OCI-LY7 (cell line): ENCODE results near the gene SETBP1. TPM values are rescaled to one million over a fixed set of nuclear protein-coding genes. Genes with fewer than 3 reads are reported as not detected.

Experiments used
- BruUV-seq: library from RNA; stranded (reverse); fragments of 400-500 nt; replicated peaks from 2 replicates; lab custom pipeline; 2021; lab: Mats Ljungman, UMichigan
- CTCF ChIA-PET: fragments of 300-600 bp; sonication (Branson Sonifier 250); formaldehyde crosslinking; loops from one replicate; lab custom pipeline; 2022; ENCODE audit warnings: antibody characterized with exemption; ENCODE audit not compliant: unreplicated experiment; lab: Charles Lee
- POLR2A ChIA-PET: fragments of 300-600 bp; sonication (Branson Sonifier 250); formaldehyde crosslinking; loops from one replicate; lab custom pipeline; 2022; ENCODE audit warnings: antibody characterized with exemption; lab: Charles Lee
- DNase-seq: peaks from one replicate; pipeline ENCODE4 v3.0.0-alpha.2; 2015; ENCODE audit warnings: low spot score
- H2AFZ ChIP-seq: fragments of 200-600 bp; sonication (generic), shearing (Covaris generic); 2 replicates; pipeline ENCODE4 v1.6.1; 2014; ENCODE audit warnings: mild to moderate bottlenecking, antibody characterized with exemption, low read length, moderate library complexity
- H3K27ac ChIP-seq: fragments of 200-600 bp; sonication (generic); 2 replicates; pipeline ENCODE4 v1.5.1; 2014; ENCODE audit warnings: mixed run types, low read depth, mild to moderate bottlenecking, moderate library complexity, low read length, inconsistent platforms; ENCODE audit not compliant: poor library complexity, severe bottlenecking
- H3K36me3 ChIP-seq: fragments of 200-600 bp; sonication (generic); 2 replicates; pipeline ENCODE4 v1.6.1; 2014; ENCODE audit warnings: mild to moderate bottlenecking, antibody characterized with exemption, low read length, moderate library complexity, mixed read lengths; ENCODE audit not compliant: insufficient read depth
- H3K4me1 ChIP-seq: fragments of 200-600 bp; sonication (generic); 2 replicates; pipeline ENCODE4 v1.5.1; 2014; ENCODE audit warnings: mild to moderate bottlenecking, low read length; ENCODE audit not compliant: insufficient read depth, poor library complexity, severe bottlenecking
- H3K4me2 ChIP-seq: fragments of 200-600 bp; sonication (generic); 2 replicates; pipeline ENCODE4 v1.6.1; 2014; ENCODE audit warnings: mild to moderate bottlenecking, low read length
- H3K4me3 ChIP-seq: fragments of 200-600 bp; sonication (generic); 2 replicates; pipeline ENCODE4 v1.5.1; 2014; ENCODE audit warnings: mild to moderate bottlenecking, low read depth, low read length; ENCODE audit not compliant: poor library complexity, severe bottlenecking
- H3K79me2 ChIP-seq: fragments of 200-600 bp; sonication (generic); 2 replicates; pipeline ENCODE4 v1.6.1; 2016; ENCODE audit warnings: low read depth, mild to moderate bottlenecking, low read length, moderate library complexity, mixed read lengths; ENCODE audit not compliant: insufficient read depth
- H3K9me2 ChIP-seq: fragments of 200-600 bp; sonication (generic); 2 replicates; pipeline ENCODE4 v1.6.1; 2016; ENCODE audit warnings: mild to moderate bottlenecking, low read length, mixed read lengths; ENCODE audit not compliant: insufficient read depth
- H3K9me3 ChIP-seq: fragments of 200-600 bp; sonication (generic); 2 replicates; pipeline ENCODE4 v1.6.1; 2014; ENCODE audit warnings: mild to moderate bottlenecking, mixed run types, low read length, mixed read lengths
- H4K20me1 ChIP-seq: fragments of 200-600 bp; sonication (generic); 2 replicates; pipeline ENCODE4 v1.6.1; 2014; ENCODE audit warnings: mild to moderate bottlenecking, antibody characterized with exemption, low read length, moderate library complexity, mixed read lengths; ENCODE audit not compliant: insufficient read depth
- EZH2phosphoT487 ChIP-seq: fragments of 200-600 bp; sonication (generic); IDR thresholded peaks from 2 replicates; pipeline ENCODE4 v1.6.1; 2018; ENCODE audit warnings: low read depth, borderline replicate concordance, mild to moderate bottlenecking, mixed run types, antibody characterized with exemption, low read length, moderate library complexity, mixed read lengths
- intact Hi-C: fragments of 100-400 bp; cut with micrococcal nuclease; formaldehyde crosslinking; loops from one replicate; pipeline ENCODE4 v1.10.0; 2022; ENCODE audit not compliant: unreplicated experiment
- total RNA-seq, 2 experiments: library from RNA; depleted of rRNA in 1 of 2; stranded (reverse); fragments of >200 nt in 1 of 2; shearing (Covaris generic) in 1 of 2; gene quantifications; 2 replicates each; pipeline ENCODE4 v1.2.3, GENCODE V29; 2014 to 2022
- TF ChIP-seq, protein P1 (sequence below): fragments of 200-600 bp; sonication (generic); conservative IDR thresholded peaks from 2 replicates; pipeline ENCODE4 v1.5.1; 2014; ENCODE audit warnings: mild to moderate bottlenecking, antibody characterized with exemption, low read length, moderate library complexity, mixed read lengths

SETBP1 gene
- total RNA-seq, 2 experiments from 2014 or later: 2.6 to 9.1 TPM

DNA sequence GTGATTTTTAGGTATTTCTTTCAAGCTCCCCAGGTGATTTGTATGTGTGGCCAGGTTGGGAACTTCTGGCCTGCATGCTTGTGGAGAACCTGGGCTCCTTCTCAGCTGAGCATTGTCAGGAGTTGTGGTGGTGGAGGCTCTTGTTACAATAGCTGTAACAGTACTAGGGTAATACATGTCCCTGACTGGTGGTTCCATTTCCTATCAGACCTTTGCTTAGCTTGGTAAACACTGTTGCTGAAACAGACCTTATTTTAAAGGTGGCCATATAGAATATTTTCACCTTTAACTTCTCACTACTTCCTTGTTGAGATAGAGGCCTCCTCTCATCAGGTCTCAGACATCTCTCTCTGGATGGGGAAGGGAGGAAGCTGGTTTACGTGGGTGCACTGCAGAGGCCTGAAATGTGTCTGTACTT is 79.2 kb downstream of the SETBP1 start:
- ChIA-PET CTCF (no interaction called here), POLR2A (interaction anchor here (0.7 to 1.5 kb wide), 8 partner anchors 8 to 344 kb away, joined by 3 to 6 read pairs (median 4); no protein-coding TSS in a partner anchor)
- Histone ChIP-seq H3K4me3 (peak overlapping the region; percentile 49), H3K9me2 (no peaks in the 10 kb centered on the region), H3K9me3 (no peaks in the 10 kb centered on the region), H3K4me2 (peak overlapping the region; percentile 95), H4K20me1 (no peaks in the 10 kb centered on the region), H3K27ac (peak overlapping the region; percentile 100), H3K36me3 (no peaks in the 10 kb centered on the region), H3K4me1 (peaks cover 48% of the 10 kb centered on the region), H3K79me2 (no peaks in the 10 kb centered on the region), H2AFZ (peak overlapping the region; percentile 94; the same call in 1 of the 2 replicates)
- DNase-seq: peak; percentile 50
- no peak for TF ChIP-seq EZH2phosphoT487
- TF ChIP-seq, protein P1, sequence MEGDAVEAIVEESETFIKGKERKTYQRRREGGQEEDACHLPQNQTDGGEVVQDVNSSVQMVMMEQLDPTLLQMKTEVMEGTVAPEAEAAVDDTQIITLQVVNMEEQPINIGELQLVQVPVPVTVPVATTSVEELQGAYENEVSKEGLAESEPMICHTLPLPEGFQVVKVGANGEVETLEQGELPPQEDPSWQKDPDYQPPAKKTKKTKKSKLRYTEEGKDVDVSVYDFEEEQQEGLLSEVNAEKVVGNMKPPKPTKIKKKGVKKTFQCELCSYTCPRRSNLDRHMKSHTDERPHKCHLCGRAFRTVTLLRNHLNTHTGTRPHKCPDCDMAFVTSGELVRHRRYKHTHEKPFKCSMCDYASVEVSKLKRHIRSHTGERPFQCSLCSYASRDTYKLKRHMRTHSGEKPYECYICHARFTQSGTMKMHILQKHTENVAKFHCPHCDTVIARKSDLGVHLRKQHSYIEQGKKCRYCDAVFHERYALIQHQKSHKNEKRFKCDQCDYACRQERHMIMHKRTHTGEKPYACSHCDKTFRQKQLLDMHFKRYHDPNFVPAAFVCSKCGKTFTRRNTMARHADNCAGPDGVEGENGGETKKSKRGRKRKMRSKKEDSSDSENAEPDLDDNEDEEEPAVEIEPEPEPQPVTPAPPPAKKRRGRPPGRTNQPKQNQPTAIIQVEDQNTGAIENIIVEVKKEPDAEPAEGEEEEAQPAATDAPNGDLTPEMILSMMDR: no peak
- no TSS peak for BruUV-seq
- intact Hi-C loops: loop anchor here (1.0 to 2.0 kb wide), 3 partner anchors 37 to 343 kb away; partner anchors contain the start of gene SETBP1

DNA sequence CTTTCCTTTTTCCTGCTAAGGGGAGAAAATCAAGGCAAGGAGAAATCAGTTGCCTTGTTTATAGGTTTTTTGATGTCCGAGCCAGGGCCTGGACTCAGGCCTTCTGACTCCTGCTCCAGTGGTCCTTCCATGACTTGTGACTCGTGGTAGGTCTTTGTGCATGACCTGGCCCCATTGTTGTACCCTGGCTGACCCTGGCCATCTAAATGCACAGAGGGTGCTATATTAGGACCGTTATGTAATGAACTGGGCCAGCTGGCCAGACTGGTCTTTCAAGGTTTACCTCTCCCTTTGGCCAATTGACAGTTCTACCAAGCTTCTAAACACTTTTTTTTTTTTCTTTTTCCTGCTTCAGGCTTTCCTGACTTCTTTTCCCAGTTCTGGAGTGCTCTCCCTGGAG is 81.1 kb downstream of the SETBP1 start:
- no peak for DNase-seq
- no peaks in the 10 kb centered on the region for H4K20me1 ChIP-seq
- H3K36me3 ChIP-seq: no peaks in the 10 kb centered on the region
- H3K4me3 ChIP-seq: no peak overlapping the region
- no peak overlapping the region for H3K4me2 ChIP-seq
- no peak overlapping the region for H2AFZ ChIP-seq
- H3K9me2 ChIP-seq: no peaks in the 10 kb centered on the region
- H3K9me3 ChIP-seq: no peaks in the 10 kb centered on the region
- intact Hi-C loops: no loop called here
- POLR2A ChIA-PET: interaction anchor here (1.9 kb wide), 1 partner anchor 24 kb away, joined by 5 read pairs; no protein-coding TSS in a partner anchor
- H3K79me2 ChIP-seq: no peaks in the 10 kb centered on the region
- CTCF ChIA-PET: no interaction called here
- TF ChIP-seq EZH2phosphoT487: no peak
- TF ChIP-seq, protein P1: no peak
- BruUV-seq: no TSS peak
- H3K27ac ChIP-seq: no peak overlapping the region
- H3K4me1 ChIP-seq: peaks cover 48% of the 10 kb centered on the region

DNA sequence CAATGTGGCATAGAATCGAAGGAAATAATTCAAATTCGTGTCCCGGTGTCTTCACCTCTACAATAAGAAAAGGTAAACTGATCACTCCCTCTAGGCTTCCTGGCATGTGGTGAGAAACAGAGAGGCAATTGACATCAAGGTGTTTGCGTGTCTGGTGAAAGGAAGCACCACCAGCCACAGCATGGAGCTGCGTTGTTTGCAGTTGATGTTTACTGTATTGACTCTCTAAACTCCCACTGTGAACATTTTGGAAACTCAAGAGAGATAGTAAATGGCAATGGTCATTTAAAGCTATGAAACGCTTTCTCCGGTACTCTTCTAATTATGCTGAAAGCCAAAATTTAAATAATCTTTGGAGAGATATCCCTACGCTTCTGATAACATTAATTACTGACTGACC is 82.6 kb downstream of the SETBP1 start:
- TF ChIP-seq EZH2phosphoT487: no peak
- TF ChIP-seq, protein P1: no peak
- no peaks in the 10 kb centered on the region for H4K20me1 ChIP-seq
- ChIA-PET POLR2A (interaction anchor here (1.1 to 1.9 kb wide), 2 partner anchors 23 to 40 kb away, joined by 3 to 5 read pairs; no protein-coding TSS in a partner anchor), CTCF (interaction anchor here (0.5 kb wide), 1 partner anchor 64 kb away, joined by 3 read pairs; no protein-coding TSS in a partner anchor)
- H3K9me3 ChIP-seq: no peaks in the 10 kb centered on the region
- BruUV-seq: no TSS peak
- H3K36me3 ChIP-seq: no peaks in the 10 kb centered on the region
- no peak overlapping the region for H3K4me2 ChIP-seq
- no peak overlapping the region for H3K4me3 ChIP-seq
- intact Hi-C loops: no loop called here
- H3K27ac ChIP-seq: no peak overlapping the region
- no peaks in the 10 kb centered on the region for H3K9me2 ChIP-seq
- DNase-seq: no peak
- H2AFZ ChIP-seq: no peak overlapping the region
- H3K4me1 ChIP-seq: peaks cover 34% of the 10 kb centered on the region
- H3K79me2 ChIP-seq: no peaks in the 10 kb centered on the region
